Ascending aorta (tissue), 2 donors: ENCODE results near the gene PDE6G. TPM values are rescaled to one million over a fixed set of nuclear protein-coding genes. Genes with fewer than 3 reads are reported as not detected.
"Not testable (repeated sequence)": the region's sequence is repeated elsewhere in the genome, so short reads cannot be mapped to it uniquely, and the experiment has no call there.

Experiments used
- DNase-seq, 2 donors: peaks; one replicate each; pipeline ENCODE4 v3.0.0-alpha.2; 2019; ENCODE audit warnings: low spot score in 2 of 2
- H3K27ac ChIP-seq, 2 donors: fragments of 200-600 bp; sonication (generic); one replicate each; pipeline ENCODE4 v1.5.1; 2016 to 2017; ENCODE audit warnings: mild to moderate bottlenecking in 1 of 2
- H3K27me3 ChIP-seq: fragments of 200-600 bp; sonication (generic); one replicate; pipeline ENCODE4 v1.5.1; 2017
- H3K36me3 ChIP-seq, 2 donors: fragments of 200-600 bp; sonication (generic); one replicate each; pipeline ENCODE4 v1.5.1; 2016
- H3K4me1 ChIP-seq, 2 donors: fragments of 200-600 bp; sonication (generic); one replicate each; pipeline ENCODE4 v1.5.1; 2016 to 2017; ENCODE audit warnings: mild to moderate bottlenecking in 1 of 2
- H3K4me3 ChIP-seq, 2 donors: fragments of 200-600 bp; sonication (generic); one replicate each; pipeline ENCODE4 v1.5.1; 2016 to 2017; ENCODE audit warnings: mild to moderate bottlenecking in 1 of 2
- H3K9me3 ChIP-seq, 2 donors: fragments of 200-600 bp; sonication (generic); one replicate each; pipeline ENCODE4 v1.5.1; 2016
- CTCF ChIP-seq, 3 experiments: fragments of 200-600 bp in 2 of 3; fragments of 450-650 bp in 1 of 3; sonication (generic) in 2 of 3; IDR thresholded peaks; one replicate each; pipeline ENCODE4 v1.5.1; 2016 to 2019; ENCODE audit warnings: antibody characterized with exemption in 3 of 3, mild to moderate bottlenecking in 1 of 3, moderate library complexity in 1 of 3
- intact Hi-C: fragments of 100-400 bp; cut with DNase I; formaldehyde crosslinking; loops from one replicate; pipeline ENCODE4 v1.15.1; 2023
- total RNA-seq: library from RNA; depleted of rRNA; stranded (reverse); fragments of >200 nt; gene quantifications from one replicate; pipeline ENCODE4 v1.1.0, GENCODE V29; 2016

Gene PDE6G
- total RNA-seq, 1 donor from 2014 or later = not detected

DNA sequence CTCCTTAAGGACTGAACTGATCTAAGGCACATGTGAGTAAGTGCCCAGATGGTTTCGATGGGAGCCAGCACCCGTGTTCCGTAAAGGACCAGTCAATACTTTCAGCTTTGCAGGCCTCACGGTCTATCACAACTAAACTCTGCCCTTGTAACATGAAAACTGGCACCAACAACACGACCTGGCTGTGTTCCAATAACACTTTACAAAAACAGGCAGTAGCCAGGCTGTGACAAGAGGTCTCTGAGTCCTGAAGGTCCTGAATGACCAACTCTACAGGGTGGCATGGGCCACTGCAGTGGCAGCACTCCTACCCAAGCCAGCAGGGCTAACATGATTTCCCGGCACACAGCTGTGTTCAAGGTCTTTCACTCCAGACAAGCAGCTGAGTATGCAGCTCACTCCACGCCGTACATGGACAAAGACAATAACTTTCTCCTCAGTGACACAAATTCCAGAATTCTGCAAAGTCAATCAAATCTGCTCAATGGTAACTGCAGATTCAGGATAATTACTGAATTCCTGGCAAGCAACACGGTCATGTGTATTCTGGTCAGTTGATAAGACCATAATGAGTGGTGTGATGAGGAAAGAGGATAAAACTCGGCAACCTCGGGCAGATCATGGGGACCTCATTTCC lies 34.7 kb downstream of the PDE6G start:
- no peaks in the 10 kb centered on the region for H3K27me3 ChIP-seq

GRCh38 chr17:81618307-81618706 lies 38.0 kb downstream of the PDE6G start:
- H3K4me1 ChIP-seq, H3K27ac ChIP-seq, H3K9me3 ChIP-seq, H3K4me3 ChIP-seq, DNase-seq, intact Hi-C loops, H3K27me3 ChIP-seq: not testable (repeated sequence)
- peaks cover 38 to 46% of the 10 kb centered on the region in 2 donors for H3K36me3 ChIP-seq

More for the DNA sequence above, 34.7 kb downstream of the PDE6G start:
- no peak overlapping the region for H3K27ac ChIP-seq
- no peak overlapping the region for H3K4me3 ChIP-seq
- peaks cover 66 to 77% of the 10 kb centered on the region in 2 donors for H3K36me3 ChIP-seq
- TF ChIP-seq CTCF (IDR thresholded peaks at IDR 0.05) = no peak
- no peaks in the 10 kb centered on the region for H3K9me3 ChIP-seq
- DNase-seq = no peak
- intact Hi-C loops = no loop called here
- no peaks in the 10 kb centered on the region for H3K4me1 ChIP-seq

DNA sequence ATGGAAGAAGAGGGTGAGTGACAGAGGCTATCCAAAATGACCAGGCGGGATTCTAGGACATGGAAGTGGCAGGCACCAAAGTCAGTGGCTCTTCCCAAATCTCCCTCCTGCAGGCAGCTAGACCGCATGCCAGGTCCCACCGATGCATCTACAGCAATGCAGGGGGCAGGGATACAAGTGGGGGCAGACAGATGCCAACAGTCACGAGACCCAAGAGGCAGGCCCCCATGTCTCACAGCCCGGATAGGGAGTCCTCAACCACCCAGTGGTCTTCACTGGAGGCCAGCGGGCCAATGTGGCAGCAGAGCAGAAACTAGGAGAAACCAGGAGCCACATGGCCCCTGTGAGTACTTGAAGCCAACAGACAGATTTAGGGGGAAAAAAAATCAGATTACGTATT lies 39.5 kb downstream of the PDE6G start:
- peaks cover 38 to 43% of the 10 kb centered on the region in 2 donors for H3K36me3 ChIP-seq
- no peak for DNase-seq

DNA sequence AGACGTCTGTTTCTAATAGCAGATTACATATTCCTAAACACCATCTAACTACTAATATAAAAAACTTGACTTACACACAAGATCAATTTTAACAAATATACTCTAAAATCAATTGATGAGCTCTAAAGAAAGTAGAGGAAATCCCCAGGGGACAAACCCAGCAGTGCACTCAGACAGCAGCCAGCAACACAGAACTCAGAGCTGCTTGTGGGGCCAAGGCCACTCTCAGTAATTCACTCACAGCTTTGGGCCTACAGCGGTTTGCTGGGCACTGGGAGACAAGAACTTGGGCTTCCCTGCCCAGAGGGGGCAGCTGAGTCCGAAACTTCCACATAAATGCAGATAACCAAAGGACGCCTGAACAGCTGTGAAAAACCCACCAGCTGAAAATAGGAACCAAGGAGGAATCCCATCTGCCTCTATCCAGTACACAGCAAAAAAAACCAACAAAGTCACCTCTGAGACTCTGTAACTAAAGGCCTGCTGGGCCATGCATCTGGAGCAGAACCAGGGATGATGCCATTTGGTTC lies 40.9 kb downstream of the PDE6G start:
- DNase-seq = no peak
- H3K9me3 ChIP-seq = no peaks in the 10 kb centered on the region
- H3K4me3 ChIP-seq = no peak overlapping the region
- intact Hi-C loops = no loop called here
- TF ChIP-seq CTCF (IDR thresholded peaks at IDR 0.05) = no peak
- H3K4me1 ChIP-seq = peaks cover 0 to 9% of the 10 kb centered on the region in 2 donors
- H3K36me3 ChIP-seq = peaks cover 35 to 37% of the 10 kb centered on the region in 2 donors
- no peaks in the 10 kb centered on the region for H3K27me3 ChIP-seq
- peak overlapping the region; percentile 27 to 62 for H3K27ac ChIP-seq

More for the DNA sequence above, 39.5 kb downstream of the PDE6G start:
- Histone ChIP-seq H3K9me3 (no peaks in the 10 kb centered on the region), H3K4me1 (peaks cover 0 to 9% of the 10 kb centered on the region in 2 donors), H3K27ac (no peak overlapping the region), H3K4me3 (no peak overlapping the region), H3K27me3 (no peaks in the 10 kb centered on the region)
- no peak for TF ChIP-seq CTCF (IDR thresholded peaks at IDR 0.05)
- intact Hi-C loops = no loop called here

DNA sequence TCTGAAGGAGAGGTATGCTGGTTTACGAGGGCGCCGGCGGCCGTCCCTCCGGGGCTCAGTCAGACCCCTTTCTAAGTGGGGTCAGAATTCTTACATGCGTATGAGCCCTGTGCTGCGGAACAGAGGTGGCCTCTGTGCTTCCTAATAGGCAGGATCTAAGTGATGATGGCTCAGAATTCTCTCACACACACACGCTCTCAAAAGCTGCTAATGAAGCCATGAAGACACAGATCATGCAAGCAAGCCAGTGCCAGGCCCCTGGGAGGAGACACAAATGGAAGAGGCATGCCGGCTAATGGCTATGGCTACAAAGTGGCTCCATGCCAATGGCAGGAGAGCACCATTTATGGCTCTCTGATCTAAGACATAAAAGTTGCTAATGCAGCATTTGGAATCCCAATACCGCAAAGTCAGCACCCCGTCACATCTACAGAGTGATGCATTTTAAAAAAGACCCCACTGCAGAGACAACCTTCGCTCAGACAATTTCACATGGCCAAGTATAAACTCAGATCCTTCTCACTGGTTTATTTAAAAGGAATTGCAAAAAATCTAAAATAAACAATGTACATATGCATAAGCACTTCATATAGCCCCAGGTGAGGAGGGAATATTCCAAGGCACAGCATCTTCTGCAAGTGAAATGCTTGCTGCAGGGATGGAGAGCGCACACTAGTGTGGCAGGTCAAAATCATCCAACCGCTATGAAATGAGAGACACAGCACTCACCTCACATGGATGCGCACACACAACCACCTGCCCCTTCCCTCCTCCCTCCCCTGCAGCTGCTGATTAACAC lies 44.0 kb downstream of the PDE6G start:
- intact Hi-C loops = no loop called here
- no peak for TF ChIP-seq CTCF (IDR thresholded peaks at IDR 0.05)
- Histone ChIP-seq H3K27me3 (no peaks in the 10 kb centered on the region), H3K36me3 (peaks cover 53 to 58% of the 10 kb centered on the region in 2 donors), H3K4me1 (peaks cover 0 to 9% of the 10 kb centered on the region in 2 donors), H3K9me3 (no peaks in the 10 kb centered on the region), H3K27ac (no peak overlapping the region), H3K4me3 (no peak overlapping the region)
- no peak for DNase-seq
